Smooth muscle cell (in vitro differentiated cells): ENCODE measurements around the gene ANKRD52. TPM values are rescaled to one million over a fixed set of nuclear protein-coding genes. Genes with fewer than 3 reads are reported as not detected.

ENCODE experiments used
- DNase-seq: peaks from one replicate; lab custom pipeline; 2025; ENCODE audit not compliant: unreplicated experiment; lab: John Stamatoyannopoulos, UW
- H2AFZ ChIP-seq: fragments of 200-600 bp; sonication (generic); 2 replicates; pipeline ENCODE4 v1.6.0; 2016; ENCODE audit warnings: antibody characterized with exemption, low read depth, mild to moderate bottlenecking
- H3F3A ChIP-seq: fragments of 200-600 bp; sonication (generic); 2 replicates; pipeline ENCODE4 v1.6.0; 2017; ENCODE audit warnings: antibody characterized with exemption, low read depth
- H3K27ac ChIP-seq: fragments of 200-600 bp; sonication (generic); 2 replicates; pipeline ENCODE4 v1.5.1; 2016; ENCODE audit warnings: low read depth, mild to moderate bottlenecking
- H3K27me3 ChIP-seq: fragments of 200-600 bp; sonication (generic); 2 replicates; pipeline ENCODE4 v1.6.1; 2016; ENCODE audit warnings: low read depth, mild to moderate bottlenecking
- H3K36me3 ChIP-seq: fragments of 200-600 bp; sonication (generic); 2 replicates; pipeline ENCODE4 v1.5.1; 2016; ENCODE audit warnings: low read depth
- H3K4me1 ChIP-seq: fragments of 200-600 bp; sonication (generic); 2 replicates; pipeline ENCODE4 v1.5.1; 2016; ENCODE audit warnings: low read depth
- H3K4me2 ChIP-seq: fragments of 200-600 bp; sonication (generic); 2 replicates; pipeline ENCODE4 v1.6.0; 2016; ENCODE audit warnings: mild to moderate bottlenecking
- H3K4me3 ChIP-seq: fragments of 200-600 bp; sonication (generic); 2 replicates; pipeline ENCODE4 v1.5.1; 2016; ENCODE audit warnings: mild to moderate bottlenecking
- H3K79me2 ChIP-seq: fragments of 200-600 bp; sonication (generic); 2 replicates; pipeline ENCODE4 v1.6.0; 2016; ENCODE audit warnings: low read depth, mild to moderate bottlenecking
- H3K9ac ChIP-seq: fragments of 200-600 bp; sonication (generic); 2 replicates; pipeline ENCODE4 v1.6.0; 2016; ENCODE audit warnings: low read depth
- H3K9me3 ChIP-seq: fragments of 200-600 bp; sonication (generic); replicated peaks from 2 replicates; pipeline ENCODE4 v1.5.1; 2016; ENCODE audit warnings: low read depth
- H4K20me1 ChIP-seq: fragments of 200-600 bp; sonication (generic); 2 replicates; pipeline ENCODE4 v1.6.0; 2016; ENCODE audit warnings: low read depth
- WGBS: methylation state at CpG from one replicate; pipeline ENCODE4 v1.1.7; 2016; ENCODE audit warnings: low lambda C conversion rate; 5-methylcytosine and 5-hydroxymethylcytosine counted together
- polyA plus RNA-seq: library from polyadenylated mRNA; unstranded; fragments of >200 nt; fragmentation: Nextera tagmentation; extraction: Ambion mirVana; gene quantifications from 2 replicates; pipeline ENCODE4 v1.2.1, GENCODE V29; 2016
- total RNA-seq: library from RNA; depleted of rRNA; stranded (reverse); fragments of >200 nt; gene quantifications from 2 replicates; pipeline ENCODE4 v1.2.3, GENCODE V29; 2014
- TF ChIP-seq, protein P1 (sequence below): fragments of 200-600 bp; sonication (generic); IDR thresholded peaks from 2 replicates; pipeline ENCODE4 v1.5.1; 2017; ENCODE audit warnings: borderline replicate concordance, mild to moderate bottlenecking, antibody characterized with exemption; ENCODE audit not compliant: insufficient read depth, poor library complexity, severe bottlenecking

The ANKRD52 gene
- total and polyA plus RNA-seq, 2 experiments from 2014 or later, result 32.5 to 49.9 TPM

- Histone ChIP-seq H4K20me1 (peaks cover 3% of the 10 kb centered on the region), H3K4me1 (peaks cover 3% of the 10 kb centered on the region), H3K79me2 (peaks cover 8% of the 10 kb centered on the region), H2AFZ (peak overlapping the region; percentile 34), H3K27ac (no peak overlapping the region), H3K36me3 (no peaks in the 10 kb centered on the region), H3K27me3 (no peaks in the 10 kb centered on the region), H3K9me3 (no peaks in the 10 kb centered on the region), H3K4me2 (no peak overlapping the region), H3K4me3 (no peak overlapping the region), H3K9ac (no peak overlapping the region), H3F3A (peaks cover 11% of the 10 kb centered on the region)
- TF ChIP-seq, protein P1, sequence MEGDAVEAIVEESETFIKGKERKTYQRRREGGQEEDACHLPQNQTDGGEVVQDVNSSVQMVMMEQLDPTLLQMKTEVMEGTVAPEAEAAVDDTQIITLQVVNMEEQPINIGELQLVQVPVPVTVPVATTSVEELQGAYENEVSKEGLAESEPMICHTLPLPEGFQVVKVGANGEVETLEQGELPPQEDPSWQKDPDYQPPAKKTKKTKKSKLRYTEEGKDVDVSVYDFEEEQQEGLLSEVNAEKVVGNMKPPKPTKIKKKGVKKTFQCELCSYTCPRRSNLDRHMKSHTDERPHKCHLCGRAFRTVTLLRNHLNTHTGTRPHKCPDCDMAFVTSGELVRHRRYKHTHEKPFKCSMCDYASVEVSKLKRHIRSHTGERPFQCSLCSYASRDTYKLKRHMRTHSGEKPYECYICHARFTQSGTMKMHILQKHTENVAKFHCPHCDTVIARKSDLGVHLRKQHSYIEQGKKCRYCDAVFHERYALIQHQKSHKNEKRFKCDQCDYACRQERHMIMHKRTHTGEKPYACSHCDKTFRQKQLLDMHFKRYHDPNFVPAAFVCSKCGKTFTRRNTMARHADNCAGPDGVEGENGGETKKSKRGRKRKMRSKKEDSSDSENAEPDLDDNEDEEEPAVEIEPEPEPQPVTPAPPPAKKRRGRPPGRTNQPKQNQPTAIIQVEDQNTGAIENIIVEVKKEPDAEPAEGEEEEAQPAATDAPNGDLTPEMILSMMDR, result peak; percentile 88
- DNase-seq, result no peak
- 31% methylated on average over 1 of the region's 1 CpG for WGBS
Observed at GRCh38 chr12:56193025-56193578, 65.1 kb downstream of the ANKRD52 start.

DNA sequence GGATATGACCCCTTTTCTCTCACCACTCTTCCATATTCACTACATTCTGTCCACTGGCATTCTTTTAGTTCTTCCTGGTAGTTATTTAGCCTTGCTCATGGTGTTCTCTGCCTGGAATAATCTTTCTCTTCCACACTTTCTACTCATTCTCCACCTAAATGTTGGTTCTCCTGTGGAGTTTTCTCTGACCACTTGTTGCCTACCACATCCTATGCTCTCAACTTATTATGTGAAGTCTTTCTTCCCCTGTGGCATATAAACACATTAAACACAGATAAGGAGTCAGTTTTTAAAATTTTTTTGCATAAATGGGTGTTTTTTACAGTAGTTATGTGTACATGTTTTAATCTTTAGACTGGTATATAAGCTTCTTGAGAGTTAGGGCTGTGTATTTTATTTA is 65.6 kb downstream of the ANKRD52 start:
- Histone ChIP-seq H3K36me3 (no peaks in the 10 kb centered on the region), H3K4me3 (no peak overlapping the region), H3K4me1 (peaks cover 7% of the 10 kb centered on the region), H2AFZ (no peak overlapping the region), H3K9ac (no peak overlapping the region), H3K27me3 (no peaks in the 10 kb centered on the region), H4K20me1 (peaks cover 8% of the 10 kb centered on the region), H3K79me2 (peaks cover 13% of the 10 kb centered on the region), H3F3A (peaks cover 8% of the 10 kb centered on the region), H3K27ac (no peak overlapping the region), H3K4me2 (no peak overlapping the region), H3K9me3 (no peaks in the 10 kb centered on the region)
- TF ChIP-seq, protein P1, result no peak
- no peak for DNase-seq

GRCh38 chr12:56190695-56191155 is 67.5 kb downstream of the ANKRD52 start:
- peak overlapping the region; percentile 97 for H3K4me2 ChIP-seq
- peaks cover 7% of the 10 kb centered on the region for H3K4me1 ChIP-seq
- H3K36me3 ChIP-seq, result no peaks in the 10 kb centered on the region
- H3K79me2 ChIP-seq, result peaks cover 30% of the 10 kb centered on the region
- no peak overlapping the region for H2AFZ ChIP-seq
- peaks cover 3% of the 10 kb centered on the region for H3F3A ChIP-seq
- peak overlapping the region; percentile 92 for H3K4me3 ChIP-seq
- DNase-seq, result no peak
- H4K20me1 ChIP-seq, result peaks cover 20% of the 10 kb centered on the region
- H3K27me3 ChIP-seq, result no peaks in the 10 kb centered on the region
- TF ChIP-seq, protein P1, result no peak
- H3K9me3 ChIP-seq, result no peaks in the 10 kb centered on the region
- WGBS, result 30% methylated on average over 9 of the region's 9 CpGs
- H3K9ac ChIP-seq, result no peak overlapping the region
- H3K27ac ChIP-seq, result peak overlapping the region; percentile 5

GRCh38 chr12:56189918-56190694 is 68.1 kb downstream of the ANKRD52 start:
- H4K20me1 ChIP-seq, result peaks cover 20% of the 10 kb centered on the region
- no peaks in the 10 kb centered on the region for H3K27me3 ChIP-seq
- H3K9ac ChIP-seq, result peak overlapping the region; percentile 77
- peak; percentile 69 for DNase-seq
- H3K36me3 ChIP-seq, result no peaks in the 10 kb centered on the region
- peak overlapping the region; percentile 96 for H2AFZ ChIP-seq
- H3K4me3 ChIP-seq, result peak overlapping the region; percentile 92
- H3K4me2 ChIP-seq, result peak overlapping the region; percentile 97
- H3K27ac ChIP-seq, result peak overlapping the region; percentile 75
- H3F3A ChIP-seq, result peaks cover 3% of the 10 kb centered on the region
- H3K79me2 ChIP-seq, result peaks cover 31% of the 10 kb centered on the region
- H3K9me3 ChIP-seq, result no peaks in the 10 kb centered on the region
- WGBS, result 2% methylated on average over 42 of the region's 42 CpGs
- peaks cover 7% of the 10 kb centered on the region for H3K4me1 ChIP-seq
- TF ChIP-seq, protein P1, result no peak
